Transverse colon (tissue), 4 donors: ENCODE data around the gene CCL16. TPM values are rescaled to one million over a fixed set of nuclear protein-coding genes. Genes with fewer than 3 reads are reported as not detected.

Source experiments
- DNase-seq: peaks from one replicate; pipeline ENCODE4 v3.0.0-alpha.2; 2019
- H3K27ac ChIP-seq, 4 donors: fragments of 200-600 bp; sonication (generic); 2 replicates each; pipeline ENCODE4 v1.5.1; 2016 to 2018; ENCODE audit warnings: inconsistent platforms in 4 of 4
- H3K27me3 ChIP-seq: fragments of 200-600 bp; sonication (generic); 2 replicates; pipeline ENCODE4 v1.5.1; 2017; ENCODE audit warnings: inconsistent platforms
- H3K36me3 ChIP-seq, 4 donors: fragments of 200-600 bp; sonication (generic); 2 replicates each; pipeline ENCODE4 v1.5.1; 2017 to 2019; ENCODE audit warnings: inconsistent platforms in 4 of 4
- H3K4me1 ChIP-seq, 4 donors: fragments of 200-600 bp; sonication (generic); 2 replicates each; pipeline ENCODE4 v1.5.1; 2017 to 2020; ENCODE audit warnings: inconsistent platforms in 4 of 4
- H3K4me3 ChIP-seq, 4 donors: fragments of 200-600 bp; sonication (generic); 1 replicate in 1 of 4; 2 replicates in 3 of 4; pipeline versions ENCODE4 v1.5.1 to v1.6.1; 2017 to 2019; ENCODE audit warnings: inconsistent platforms in 4 of 4
- H3K9me3 ChIP-seq, 2 donors: fragments of 200-600 bp; sonication (generic); 2 replicates each; pipeline ENCODE4 v1.5.1; 2017 to 2019; ENCODE audit warnings: inconsistent platforms in 2 of 2
- EP300 ChIP-seq: sonication (generic); formaldehyde crosslinking; IDR thresholded peaks from one replicate; pipeline ENCODE4 v1.6.1; 2017; ENCODE audit warnings: antibody characterized with exemption, low read depth
- POLR2A ChIP-seq: fragments of 450-650 bp; IDR thresholded peaks from one replicate; pipeline ENCODE4 v1.6.1; 2016; ENCODE audit warnings: antibody characterized with exemption, mild to moderate bottlenecking, moderate library complexity
- POLR2AphosphoS5 ChIP-seq, 3 donors: sonication (generic); formaldehyde crosslinking; IDR thresholded peaks; one replicate each; pipeline ENCODE4 v1.6.1; 2016; ENCODE audit warnings: antibody characterized with exemption in 3 of 3
- whole genome bisulfite sequencing, 2 donors: methylation state at CpG; one replicate each; pipeline ENCODE4 v1.1.5; 2018; ENCODE audit warnings: low coverage in 1 of 2; 5-methylcytosine and 5-hydroxymethylcytosine counted together
- in situ Hi-C, 4 donors: fragments of 200-750 bp; cut with MboI; loops; one replicate each; pipeline versions ENCODE4 v1.15.0 to v1.15.1; 2017; ENCODE audit warnings: low sequenced_read_pairs in 3 of 4, low pct_ligation_motif_present in 1 of 4, low pct_unique_long_range_greater_than_20kb in 1 of 4
- intact Hi-C: fragments of 100-400 bp; cut with DNase I; formaldehyde crosslinking; loops from one replicate; pipeline ENCODE4 v1.15.1; 2023; ENCODE audit warnings: low total_unique reads
- total RNA-seq, 4 donors: library from RNA; depleted of rRNA; stranded (reverse); fragments of >200 nt; gene quantifications; one replicate each; pipeline ENCODE4 v1.1.0, GENCODE V29; 2016
- TF ChIP-seq, protein P1 (sequence below), 5 experiments: fragments of 200-600 bp in 3 of 5; fragments of 450-650 bp in 2 of 5; sonication (generic) in 3 of 5; IDR thresholded peaks; 1 replicate in 2 of 5; 2 replicates in 3 of 5; pipeline ENCODE4 v1.5.1; 2016 to 2017; ENCODE audit warnings: antibody characterized with exemption in 5 of 5, inconsistent platforms in 3 of 5, mild to moderate bottlenecking in 2 of 5, moderate library complexity in 1 of 5

Gene CCL16, protein sequence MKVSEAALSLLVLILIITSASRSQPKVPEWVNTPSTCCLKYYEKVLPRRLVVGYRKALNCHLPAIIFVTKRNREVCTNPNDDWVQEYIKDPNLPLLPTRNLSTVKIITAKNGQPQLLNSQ
- total RNA-seq = not detected

DNA sequence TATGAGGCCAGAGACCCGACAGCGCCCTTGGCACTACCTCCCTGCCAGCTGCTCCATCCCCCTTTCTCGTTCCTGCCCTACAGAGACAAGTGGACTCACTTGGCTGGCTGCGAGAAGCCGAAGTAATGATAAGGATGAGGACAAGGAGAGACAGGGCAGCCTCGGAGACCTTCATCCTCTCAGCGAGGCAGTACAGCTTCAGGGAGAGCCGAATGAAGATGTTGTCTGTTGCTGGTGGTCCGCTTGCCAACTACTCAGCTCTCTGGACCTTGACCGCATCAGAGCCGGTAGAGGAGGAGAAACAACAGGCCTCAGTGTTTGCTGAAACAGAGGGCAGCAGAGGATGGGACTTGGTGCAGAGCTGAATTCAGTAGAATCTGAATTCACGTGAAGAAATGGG is at the start of gene CCL16:
Gene CCL16 (minus strand): TSS at position 252 of the 400 bp plus-strand sequence. CDS start 77 bp downstream, at position 175.
- intact Hi-C loops = loop anchor here (5.0 to 10.0 kb wide), 2 partner anchors 164 to 236 kb away; no protein-coding TSS in a partner anchor
- in situ Hi-C loops = no loop called here
- Histone ChIP-seq H3K27ac (no peak within 1 kb of the TSS), H3K36me3 (no peaks in the 10 kb centered on the region), H3K27me3 (no peaks in the 10 kb centered on the region), H3K4me1 (peaks cover 0 to 5% (median under 1%) of the 10 kb centered on the region in 4 donors), H3K4me3 (no peak within 1 kb of the TSS), H3K9me3 (no peaks in the 10 kb centered on the region)
- no peak for DNase-seq
- no peak for TF ChIP-seq POLR2AphosphoS5 (IDR thresholded peaks at IDR 0.05)
- TF ChIP-seq POLR2A = no peak
- TF ChIP-seq, protein P1, sequence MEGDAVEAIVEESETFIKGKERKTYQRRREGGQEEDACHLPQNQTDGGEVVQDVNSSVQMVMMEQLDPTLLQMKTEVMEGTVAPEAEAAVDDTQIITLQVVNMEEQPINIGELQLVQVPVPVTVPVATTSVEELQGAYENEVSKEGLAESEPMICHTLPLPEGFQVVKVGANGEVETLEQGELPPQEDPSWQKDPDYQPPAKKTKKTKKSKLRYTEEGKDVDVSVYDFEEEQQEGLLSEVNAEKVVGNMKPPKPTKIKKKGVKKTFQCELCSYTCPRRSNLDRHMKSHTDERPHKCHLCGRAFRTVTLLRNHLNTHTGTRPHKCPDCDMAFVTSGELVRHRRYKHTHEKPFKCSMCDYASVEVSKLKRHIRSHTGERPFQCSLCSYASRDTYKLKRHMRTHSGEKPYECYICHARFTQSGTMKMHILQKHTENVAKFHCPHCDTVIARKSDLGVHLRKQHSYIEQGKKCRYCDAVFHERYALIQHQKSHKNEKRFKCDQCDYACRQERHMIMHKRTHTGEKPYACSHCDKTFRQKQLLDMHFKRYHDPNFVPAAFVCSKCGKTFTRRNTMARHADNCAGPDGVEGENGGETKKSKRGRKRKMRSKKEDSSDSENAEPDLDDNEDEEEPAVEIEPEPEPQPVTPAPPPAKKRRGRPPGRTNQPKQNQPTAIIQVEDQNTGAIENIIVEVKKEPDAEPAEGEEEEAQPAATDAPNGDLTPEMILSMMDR (IDR thresholded peaks at IDR 0.05) = no peak
- TF ChIP-seq EP300 = no peak
- WGBS, 2 donors = 80 to 91% methylated on average over 1 to 12 of the region's 12 CpGs

DNA sequence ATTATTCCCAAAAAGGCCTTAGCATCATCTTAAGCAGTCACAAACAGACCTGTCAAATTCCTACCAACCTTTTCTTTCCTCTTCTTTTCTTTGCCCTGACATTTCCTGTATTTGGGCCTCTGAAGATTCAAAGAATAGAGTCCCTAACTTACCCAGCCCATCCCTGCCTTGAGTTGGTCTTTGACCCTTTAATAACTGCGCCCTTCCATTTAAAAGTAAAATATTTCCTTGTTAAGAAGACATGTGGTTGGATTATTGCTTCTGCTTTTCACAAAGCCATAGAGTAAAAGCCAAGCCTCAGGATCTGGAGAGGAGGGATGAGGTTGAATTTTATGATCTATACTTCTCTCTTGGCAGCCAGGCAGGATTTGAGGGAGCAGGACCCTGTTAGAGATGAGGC is 49.7 kb upstream of the CCL16 start:
- H3K27me3 ChIP-seq = no peaks in the 10 kb centered on the region
- 50% methylated on average over 1 of the region's 1 CpG for WGBS, 2 donors
- DNase-seq = no peak
- H3K36me3 ChIP-seq = no peaks in the 10 kb centered on the region
- H3K4me1 ChIP-seq = peaks cover 0 to 24% (median 15%) of the 10 kb centered on the region in 4 donors
- intact Hi-C loops = no loop called here
- H3K9me3 ChIP-seq = no peaks in the 10 kb centered on the region
- peak overlapping the region; percentile 53 to 64 (median 58) for H3K27ac ChIP-seq
- in situ Hi-C loops = no loop called here
- no peak for TF ChIP-seq POLR2AphosphoS5 (IDR thresholded peaks at IDR 0.05)
- no peak for TF ChIP-seq POLR2A
- TF ChIP-seq, protein P1 (IDR thresholded peaks at IDR 0.05) = no peak
- no peak for TF ChIP-seq EP300
- H3K4me3 ChIP-seq = no peak overlapping the region

DNA sequence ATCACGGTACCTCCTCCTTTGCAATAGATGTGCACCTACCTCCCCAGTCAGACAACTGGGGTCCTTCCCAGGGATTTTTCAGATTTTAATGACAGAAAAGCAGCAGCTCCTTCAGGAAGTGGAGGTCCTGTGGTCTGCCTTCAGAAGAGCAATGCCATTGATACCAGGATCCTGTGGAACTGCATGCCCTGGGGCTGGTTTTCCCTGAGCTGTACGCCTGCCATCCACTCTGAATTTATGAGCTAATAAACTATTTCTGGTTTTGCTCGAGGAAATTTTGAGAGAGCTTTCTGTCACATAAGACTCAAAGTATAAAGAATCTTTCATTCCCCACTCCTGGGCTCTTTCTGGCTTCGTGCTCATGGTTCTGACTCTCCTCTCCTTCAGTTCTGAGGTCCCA is 46.5 kb upstream of the CCL16 start:
- in situ Hi-C loops = no loop called here

DNA sequence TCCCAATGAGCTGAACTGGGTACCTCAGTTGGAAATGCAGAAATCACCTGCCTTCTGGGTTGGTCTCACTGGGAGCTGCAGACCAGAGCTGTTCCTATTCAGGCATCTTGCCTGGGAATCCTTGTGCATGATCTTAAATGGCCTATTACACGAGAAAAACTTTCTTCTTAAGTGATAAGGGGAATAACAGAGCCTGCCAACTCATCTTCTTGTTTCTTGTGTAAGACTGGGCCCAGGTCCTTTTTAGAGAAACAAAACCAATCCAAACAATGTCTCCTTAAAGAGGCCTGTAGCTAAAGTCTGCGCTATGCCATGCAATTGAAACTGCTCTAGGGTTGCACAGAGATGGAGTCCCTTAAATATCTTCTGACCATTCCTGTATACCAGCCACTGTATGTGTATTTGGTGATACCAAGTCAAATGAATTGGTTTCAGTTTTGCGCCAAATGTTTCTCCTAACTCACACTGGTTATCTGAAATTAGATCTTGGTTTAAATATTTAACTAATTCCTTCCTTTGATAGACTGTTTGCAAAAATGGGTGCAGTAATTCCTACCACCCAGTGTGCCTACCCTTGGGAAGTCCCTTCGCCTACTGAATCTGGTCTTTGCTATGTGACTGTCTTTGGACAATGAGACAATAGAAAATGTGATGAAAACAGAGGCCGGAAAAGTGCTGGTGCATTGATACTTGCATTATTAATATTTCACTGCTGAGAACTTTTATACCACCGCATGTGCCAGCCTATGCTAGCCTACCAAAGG is 43.0 kb upstream of the CCL16 start:
- Histone ChIP-seq H3K36me3 (no peaks in the 10 kb centered on the region), H3K4me3 (no peak overlapping the region), H3K4me1 (peaks cover 0 to 3% (median 2%) of the 10 kb centered on the region in 4 donors), H3K27me3 (no peaks in the 10 kb centered on the region), H3K27ac (no peak overlapping the region), H3K9me3 (no peaks in the 10 kb centered on the region)
- intact Hi-C loops = no loop called here
- no peak for DNase-seq
- TF ChIP-seq POLR2AphosphoS5 (IDR thresholded peaks at IDR 0.05) = no peak
- no peak for TF ChIP-seq POLR2A
- TF ChIP-seq EP300 = no peak
- TF ChIP-seq, protein P1 (IDR thresholded peaks at IDR 0.05) = no peak
- WGBS, 2 donors = 90 to 97% methylated on average over 5 to 6 of the region's 6 CpGs
- in situ Hi-C loops = no loop called here

More for the DNA sequence above, 46.5 kb upstream of the CCL16 start:
- H3K9me3 ChIP-seq = no peaks in the 10 kb centered on the region
- no peaks in the 10 kb centered on the region for H3K27me3 ChIP-seq
- H3K4me3 ChIP-seq = no peak overlapping the region
- H3K27ac ChIP-seq = no peak overlapping the region
- peaks cover 0 to 24% (median 14%) of the 10 kb centered on the region in 4 donors for H3K4me1 ChIP-seq
- TF ChIP-seq, protein P1 (IDR thresholded peaks at IDR 0.05) = no peak
- no peak for TF ChIP-seq POLR2AphosphoS5 (IDR thresholded peaks at IDR 0.05)
- no peak for TF ChIP-seq POLR2A
- TF ChIP-seq EP300 = no peak
- no peaks in the 10 kb centered on the region for H3K36me3 ChIP-seq
- intact Hi-C loops = no loop called here
- WGBS, 2 donors = 34 to 42% methylated on average over 2 to 4 of the region's 4 CpGs
- DNase-seq = no peak
